ENCODE results near the gene DIP2C.

The DIP2C gene

GRCh38 chr10:508726-509125 is 180.7 kb downstream of the DIP2C start:
- FAIRE-seq: no peak

GRCh38 chr10:507908-508444 is 181.5 kb downstream of the DIP2C start:
- FAIRE-seq: no peak

- FAIRE-seq: no peak
Observed at GRCh38 chr10:507355-507699, 182.1 kb downstream of the DIP2C start.

GRCh38 chr10:506451-507354 is 182.8 kb downstream of the DIP2C start:
- no peak for FAIRE-seq

- no peak for FAIRE-seq
Observed at GRCh38 chr10:505419-505818, 184.0 kb downstream of the DIP2C start.

GRCh38 chr10:504806-505205 is 184.7 kb downstream of the DIP2C start:
- FAIRE-seq: no peak

GRCh38 chr10:504121-504611 is 185.3 kb downstream of the DIP2C start:
- FAIRE-seq: no peak

- no peak for FAIRE-seq
Observed at GRCh38 chr10:501596-501995, 187.9 kb downstream of the DIP2C start.

GRCh38 chr10:500876-501275 is 188.6 kb downstream of the DIP2C start:
- FAIRE-seq: no peak

GRCh38 chr10:499991-500390 is 189.5 kb downstream of the DIP2C start:
- no peak for FAIRE-seq

GRCh38 chr10:498760-499435 is 190.6 kb downstream of the DIP2C start:
- no peak for FAIRE-seq

- no peak for FAIRE-seq
Observed at GRCh38 chr10:497898-498451, 191.5 kb downstream of the DIP2C start.

- no peak for FAIRE-seq
Observed at GRCh38 chr10:497289-497688, 192.2 kb downstream of the DIP2C start.

GRCh38 chr10:494556-494955 is 194.9 kb downstream of the DIP2C start:
- FAIRE-seq: no peak

GRCh38 chr10:494149-494542 is 195.3 kb downstream of the DIP2C start:
- no peak for FAIRE-seq

GRCh38 chr10:493391-494148 is 195.9 kb downstream of the DIP2C start:
- FAIRE-seq: no peak

- no peak for FAIRE-seq
Observed at GRCh38 chr10:492836-493235, 196.6 kb downstream of the DIP2C start.

- no peak for FAIRE-seq
Observed at GRCh38 chr10:491667-492424, 197.6 kb downstream of the DIP2C start.

GRCh38 chr10:490891-491571 is 198.4 kb downstream of the DIP2C start:
- FAIRE-seq: no peak

GRCh38 chr10:490256-490655 is 199.2 kb downstream of the DIP2C start:
- no peak for FAIRE-seq

GRCh38 chr10:489330-489729 is 200.1 kb downstream of the DIP2C start:
- no peak for FAIRE-seq

GRCh38 chr10:488933-489215 is 200.6 kb downstream of the DIP2C start:
- FAIRE-seq: no peak

Measured in colon (tissue), 2 donors.